OCI-LY1 (cell line): Measurements from ENCODE around the gene ZNF75A.

ENCODE experiments used
- H2AFZ ChIP-seq: fragments of 200-600 bp; sonication (generic), shearing (Covaris generic); 2 replicates; pipeline ENCODE4 v1.6.0; 2014; ENCODE audit warnings: antibody characterized with exemption, mild to moderate bottlenecking, low read length
- H3F3A ChIP-seq: fragments of 200-600 bp; sonication (generic), shearing (Covaris generic); 2 replicates; pipeline ENCODE4 v1.6.0; 2014; ENCODE audit warnings: mild to moderate bottlenecking, antibody characterized with exemption, low read length, moderate library complexity; ENCODE audit not compliant: insufficient read depth
- H3K27ac ChIP-seq: fragments of 200-600 bp; sonication (generic); 2 replicates; pipeline ENCODE4 v1.5.1; 2014; ENCODE audit warnings: low read length, mixed run types, mild to moderate bottlenecking, low read depth; ENCODE audit not compliant: poor library complexity, severe bottlenecking
- H3K27me3 ChIP-seq: fragments of 200-600 bp; sonication (generic); 2 replicates; pipeline ENCODE4 v1.6.0; 2014; ENCODE audit warnings: antibody characterized with exemption, mild to moderate bottlenecking, low read length, moderate library complexity; ENCODE audit not compliant: insufficient read depth
- H3K36me3 ChIP-seq: fragments of 200-600 bp; sonication (generic); 2 replicates; pipeline ENCODE4 v1.6.1; 2014; ENCODE audit warnings: mild to moderate bottlenecking, antibody characterized with exemption, low read length, moderate library complexity, mixed read lengths; ENCODE audit not compliant: insufficient read depth
- H3K4me1 ChIP-seq: fragments of 200-600 bp; sonication (generic); 2 replicates; pipeline ENCODE4 v1.5.1; 2014; ENCODE audit warnings: mild to moderate bottlenecking, low read length, moderate library complexity; ENCODE audit not compliant: insufficient read depth, severe bottlenecking
- H3K4me2 ChIP-seq: fragments of 200-600 bp; sonication (generic), shearing (Covaris generic); 2 replicates; pipeline ENCODE4 v1.6.1; 2014; ENCODE audit warnings: low read length
- H3K4me3 ChIP-seq: fragments of 200-600 bp; sonication (generic); 2 replicates; pipeline ENCODE4 v1.5.1; 2014; ENCODE audit warnings: low read length, low read depth, mild to moderate bottlenecking, mixed read lengths; ENCODE audit not compliant: poor library complexity, severe bottlenecking
- H3K79me2 ChIP-seq: fragments of 200-600 bp; shearing (Covaris generic); 2 replicates; pipeline ENCODE4 v1.6.1; 2016; ENCODE audit warnings: mixed run types, low read length, mixed read lengths; ENCODE audit not compliant: insufficient read depth
- H3K9ac ChIP-seq: fragments of 200-600 bp; sonication (generic), shearing (Covaris generic); 2 replicates; pipeline ENCODE4 v1.6.1; 2014; ENCODE audit warnings: mild to moderate bottlenecking, low read length, mixed read lengths
- H3K9me2 ChIP-seq: fragments of 200-600 bp; sonication (generic), shearing (Covaris generic); 2 replicates; pipeline ENCODE4 v1.6.1; 2014; ENCODE audit warnings: low read depth, mild to moderate bottlenecking, low read length, mixed read lengths
- H3K9me3 ChIP-seq: fragments of 200-600 bp; shearing (Covaris generic); 2 replicates; pipeline ENCODE4 v1.6.1; 2014; ENCODE audit warnings: low read length, mixed read lengths
- H4K20me1 ChIP-seq: fragments of 200-600 bp; sonication (generic), shearing (Covaris generic); 2 replicates; pipeline ENCODE4 v1.6.0; 2016; ENCODE audit warnings: mild to moderate bottlenecking, low read length; ENCODE audit not compliant: insufficient read depth
- CTCF ChIP-seq: fragments of 200-600 bp; sonication (generic), shearing (Covaris generic); IDR thresholded peaks from 2 replicates; pipeline ENCODE4 v1.5.1; 2017; ENCODE audit warnings: mild to moderate bottlenecking, antibody characterized with exemption, low read length, moderate library complexity, mixed read lengths
- EZH2 ChIP-seq: fragments of 200-600 bp; sonication (generic), shearing (Covaris generic); IDR thresholded peaks from 2 replicates; pipeline ENCODE4 v1.8.0; 2017; ENCODE audit warnings: borderline replicate concordance, mixed run types, mild to moderate bottlenecking, antibody characterized with exemption, low read length, moderate library complexity, mixed read lengths

Gene ZNF75A

GRCh38 chr16:3347586-3347985 lies 42.3 kb downstream of the ZNF75A start:
- Histone ChIP-seq H3K4me1 (peaks cover 25% of the 10 kb centered on the region), H3K9me2 (no peaks in the 10 kb centered on the region), H3K36me3 (no peaks in the 10 kb centered on the region), H3K27ac (peak overlapping the region; percentile 74), H3K4me2 (no peak overlapping the region), H3K4me3 (no peak overlapping the region), H4K20me1 (no peaks in the 10 kb centered on the region), H2AFZ (no peak overlapping the region), H3K9ac (no peak overlapping the region), H3F3A (0 out of 2 replicates have a peak, but pooled peaks cover 3% of the 10 kb centered on the region), H3K9me3 (no peaks in the 10 kb centered on the region), H3K79me2 (no peaks in the 10 kb centered on the region), H3K27me3 (no peaks in the 10 kb centered on the region)
- TF ChIP-seq CTCF (no peak), EZH2 (no peak)

- H3K36me3 ChIP-seq: no peaks in the 10 kb centered on the region
- no peaks in the 10 kb centered on the region for H3K9me2 ChIP-seq
- peaks cover 25% of the 10 kb centered on the region for H3K4me1 ChIP-seq
- no peaks in the 10 kb centered on the region for H3K79me2 ChIP-seq
- 0 out of 2 replicates have a peak, but pooled peaks cover 3% of the 10 kb centered on the region for H3F3A ChIP-seq
- H3K9me3 ChIP-seq: no peaks in the 10 kb centered on the region
- TF ChIP-seq EZH2: no peak
- no peak for TF ChIP-seq CTCF
- H2AFZ ChIP-seq: no peak overlapping the region
- no peaks in the 10 kb centered on the region for H4K20me1 ChIP-seq
- H3K4me2 ChIP-seq: peak overlapping the region; percentile 10
- H3K4me3 ChIP-seq: no peak overlapping the region
- H3K9ac ChIP-seq: no peak overlapping the region
- no peaks in the 10 kb centered on the region for H3K27me3 ChIP-seq
- peak overlapping the region; percentile 74 for H3K27ac ChIP-seq
Observed at GRCh38 chr16:3348547-3349167, 43.4 kb downstream of the ZNF75A start.

GRCh38 chr16:3349175-3349574 lies 43.9 kb downstream of the ZNF75A start:
- no peaks in the 10 kb centered on the region for H3K27me3 ChIP-seq
- peak overlapping the region; percentile 10 for H3K4me2 ChIP-seq
- no peaks in the 10 kb centered on the region for H3K36me3 ChIP-seq
- no peak overlapping the region for H3K4me3 ChIP-seq
- peak overlapping the region; percentile 74 for H3K27ac ChIP-seq
- TF ChIP-seq EZH2 (no peak), CTCF (no peak)
- no peaks in the 10 kb centered on the region for H3K79me2 ChIP-seq
- no peaks in the 10 kb centered on the region for H3K9me3 ChIP-seq
- no peak overlapping the region for H3K9ac ChIP-seq
- H4K20me1 ChIP-seq: no peaks in the 10 kb centered on the region
- H3K9me2 ChIP-seq: no peaks in the 10 kb centered on the region
- 0 out of 2 replicates have a peak, but pooled peaks cover 3% of the 10 kb centered on the region for H3F3A ChIP-seq
- H3K4me1 ChIP-seq: peaks cover 25% of the 10 kb centered on the region
- no peak overlapping the region for H2AFZ ChIP-seq
